Measurements from ENCODE around the gene SLC35E1.

The SLC35E1 gene

DNA sequence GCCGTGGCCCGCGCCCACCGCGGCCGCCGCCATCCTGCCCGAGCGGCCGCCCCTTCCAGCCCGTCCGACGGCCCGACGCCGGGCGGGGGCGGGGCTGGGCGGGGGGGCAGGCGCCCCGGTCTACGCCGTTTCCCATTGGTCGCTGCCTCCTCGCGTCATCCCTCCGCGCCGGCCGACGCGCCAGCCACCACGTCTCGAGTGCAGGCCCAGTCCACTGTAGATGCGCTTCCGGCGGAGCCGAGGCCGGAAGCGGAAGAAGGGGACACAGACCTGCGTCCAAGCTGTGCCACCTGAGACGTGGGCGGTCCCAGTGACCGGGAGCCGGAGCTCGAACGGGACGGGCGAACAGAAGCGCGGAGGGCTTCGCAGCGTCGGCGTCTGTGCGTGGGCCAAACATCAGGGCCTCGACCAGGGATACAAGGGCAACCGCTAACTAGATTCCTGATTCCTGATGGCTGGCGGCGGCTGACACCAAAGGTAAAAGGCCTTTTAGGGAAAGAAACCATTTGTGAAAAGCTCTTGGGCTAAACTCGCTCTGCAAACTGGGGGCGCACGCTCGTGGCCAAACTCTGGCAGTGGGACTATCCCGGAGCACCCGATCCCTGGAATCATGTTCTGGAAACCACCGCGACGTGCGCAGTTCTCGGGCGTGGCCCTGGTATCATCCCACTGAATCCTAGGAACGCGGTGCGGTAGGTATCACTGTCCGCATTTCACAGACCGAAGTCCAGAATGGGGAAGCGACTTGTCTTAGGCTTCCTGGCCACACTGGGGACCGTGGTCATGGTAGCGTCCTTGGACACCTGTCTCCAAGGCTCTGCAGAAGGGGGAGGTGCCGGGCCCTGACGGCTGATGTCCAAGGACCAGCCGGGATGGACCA is at the start of gene SLC35E1:
SLC35E1 (minus strand) TSS at position 84 of the 880 bp plus-strand sequence; CDS start at position 33, 51 bp downstream.
- peak within 1 kb of the TSS; percentile 95 to 97 for H3K4me3 ChIP-seq (replicated peaks in 1 of 2; ENCODE audit: low read depth in 2 of 2, low read length in 2 of 2)
- TF ChIP-seq, protein P1, sequence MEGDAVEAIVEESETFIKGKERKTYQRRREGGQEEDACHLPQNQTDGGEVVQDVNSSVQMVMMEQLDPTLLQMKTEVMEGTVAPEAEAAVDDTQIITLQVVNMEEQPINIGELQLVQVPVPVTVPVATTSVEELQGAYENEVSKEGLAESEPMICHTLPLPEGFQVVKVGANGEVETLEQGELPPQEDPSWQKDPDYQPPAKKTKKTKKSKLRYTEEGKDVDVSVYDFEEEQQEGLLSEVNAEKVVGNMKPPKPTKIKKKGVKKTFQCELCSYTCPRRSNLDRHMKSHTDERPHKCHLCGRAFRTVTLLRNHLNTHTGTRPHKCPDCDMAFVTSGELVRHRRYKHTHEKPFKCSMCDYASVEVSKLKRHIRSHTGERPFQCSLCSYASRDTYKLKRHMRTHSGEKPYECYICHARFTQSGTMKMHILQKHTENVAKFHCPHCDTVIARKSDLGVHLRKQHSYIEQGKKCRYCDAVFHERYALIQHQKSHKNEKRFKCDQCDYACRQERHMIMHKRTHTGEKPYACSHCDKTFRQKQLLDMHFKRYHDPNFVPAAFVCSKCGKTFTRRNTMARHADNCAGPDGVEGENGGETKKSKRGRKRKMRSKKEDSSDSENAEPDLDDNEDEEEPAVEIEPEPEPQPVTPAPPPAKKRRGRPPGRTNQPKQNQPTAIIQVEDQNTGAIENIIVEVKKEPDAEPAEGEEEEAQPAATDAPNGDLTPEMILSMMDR (IDR thresholded peaks at IDR 0.05; ENCODE audit: low read depth, low read length): no peak
- DNase-seq (ENCODE audit: low read depth in 2 of 2): peak; percentile 94 to 95

DNA sequence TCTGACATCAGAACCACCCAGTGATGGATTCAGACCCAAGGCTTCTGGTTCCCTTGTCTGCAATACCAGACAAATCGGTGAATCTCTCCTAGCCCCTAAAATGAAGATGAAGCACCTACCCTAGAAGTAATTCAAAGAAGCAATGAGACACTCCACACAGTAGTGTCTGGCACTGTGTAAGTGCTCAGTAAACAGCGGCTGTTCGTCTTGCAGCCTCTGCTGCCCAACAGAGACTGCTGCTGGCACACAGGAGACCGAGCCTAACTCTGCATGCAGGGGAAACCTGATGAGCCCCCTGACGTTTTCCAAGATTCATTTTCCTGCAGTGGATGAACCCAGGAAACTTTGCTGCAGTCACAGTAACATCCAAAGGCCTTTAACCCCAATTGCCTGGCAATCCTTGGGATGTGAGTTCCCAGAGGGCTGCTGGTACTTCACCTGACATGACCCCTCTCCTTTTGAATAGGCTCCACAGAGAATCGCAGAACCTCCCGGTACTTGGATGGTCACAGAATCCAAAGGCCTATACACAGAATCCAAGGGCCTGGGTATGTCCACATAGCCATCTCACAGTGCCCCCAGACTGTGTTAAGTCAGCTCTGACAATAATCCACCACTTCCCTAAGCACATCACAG is 49.1 kb upstream of the SLC35E1 start:
- TF ChIP-seq, protein P1 (IDR thresholded peaks at IDR 0.05; ENCODE audit: low read depth, low read length): no peak

DNA sequence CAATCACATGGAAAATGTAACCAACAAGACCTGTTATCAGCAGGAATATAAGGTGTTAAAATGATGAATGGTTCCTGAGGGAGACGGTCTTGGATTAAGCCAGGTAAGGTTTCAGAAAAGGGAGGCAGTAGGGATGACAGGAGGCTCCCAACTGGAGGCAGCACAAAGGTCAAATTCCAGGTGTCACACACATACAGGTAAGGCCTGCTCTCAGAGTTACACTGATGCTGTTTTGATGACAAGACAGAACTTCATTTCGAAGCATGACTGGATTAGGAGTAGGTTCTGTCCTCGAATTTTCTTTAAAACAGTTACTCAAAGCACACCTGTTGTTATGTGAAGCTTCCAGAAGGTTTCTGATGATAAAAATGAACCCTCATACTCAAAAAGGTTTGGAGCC is 48.4 kb upstream of the SLC35E1 start:
- TF ChIP-seq, protein P1 (IDR thresholded peaks at IDR 0.05; ENCODE audit: low read depth, low read length): no peak
- no peak for DNase-seq (ENCODE audit: low read depth in 2 of 2)
- H3K4me3 ChIP-seq (replicated peaks in 1 of 2; ENCODE audit: low read depth in 2 of 2, low read length in 2 of 2): no peak overlapping the region

More for the DNA sequence above, 49.1 kb upstream of the SLC35E1 start:
- no peak overlapping the region for H3K4me3 ChIP-seq (replicated peaks in 1 of 2; ENCODE audit: low read depth in 2 of 2, low read length in 2 of 2)
- no peak for DNase-seq (ENCODE audit: low read depth in 2 of 2)

DNA sequence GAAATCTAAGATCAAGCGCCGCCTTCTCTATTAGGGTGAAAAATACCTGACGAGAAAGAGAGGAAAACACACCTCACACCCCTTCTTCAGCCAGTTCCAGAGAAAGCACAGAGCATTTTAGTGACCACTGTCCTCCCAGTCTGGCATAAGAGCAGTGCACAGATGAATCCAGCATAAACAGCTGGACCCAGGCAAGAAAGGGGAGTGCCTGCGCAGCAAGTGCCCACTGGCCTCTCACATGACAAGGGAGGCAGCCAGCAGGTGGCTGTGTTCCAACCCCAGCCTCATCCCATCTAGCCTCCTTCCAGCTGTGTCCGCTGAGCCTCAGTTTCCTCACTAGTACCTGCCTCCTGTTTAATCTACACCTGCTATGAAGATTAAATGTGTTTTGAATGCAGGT is 47.8 kb upstream of the SLC35E1 start:
- H3K4me3 ChIP-seq (replicated peaks in 1 of 2; ENCODE audit: low read depth in 2 of 2, low read length in 2 of 2): no peak overlapping the region
- TF ChIP-seq, protein P1 (IDR thresholded peaks at IDR 0.05; ENCODE audit: low read depth, low read length): no peak
- DNase-seq (ENCODE audit: low read depth in 2 of 2): no peak

DNA sequence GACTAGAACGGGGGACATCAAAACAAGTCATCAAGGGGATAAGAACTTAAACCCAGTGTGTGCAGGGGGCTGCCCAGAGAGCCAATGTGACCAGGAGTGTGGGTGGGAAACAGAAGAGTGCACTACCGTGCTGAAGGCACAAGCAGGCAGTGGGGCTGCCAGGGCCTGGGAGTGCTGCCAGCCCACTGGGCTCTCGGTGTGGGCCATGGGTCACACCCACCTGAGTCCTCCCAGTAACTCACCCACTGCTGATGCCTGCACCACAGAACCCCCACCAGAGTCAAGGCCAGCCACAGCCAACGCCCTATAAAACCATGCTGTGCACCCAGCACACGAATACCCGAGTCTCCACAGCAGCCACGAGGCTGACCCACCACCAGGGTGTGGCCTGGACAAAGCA is 47.2 kb upstream of the SLC35E1 start:
- TF ChIP-seq, protein P1 (IDR thresholded peaks at IDR 0.05; ENCODE audit: low read depth, low read length): no peak
- no peak overlapping the region for H3K4me3 ChIP-seq (replicated peaks in 1 of 2; ENCODE audit: low read depth in 2 of 2, low read length in 2 of 2)
- no peak for DNase-seq (ENCODE audit: low read depth in 2 of 2)

DNA sequence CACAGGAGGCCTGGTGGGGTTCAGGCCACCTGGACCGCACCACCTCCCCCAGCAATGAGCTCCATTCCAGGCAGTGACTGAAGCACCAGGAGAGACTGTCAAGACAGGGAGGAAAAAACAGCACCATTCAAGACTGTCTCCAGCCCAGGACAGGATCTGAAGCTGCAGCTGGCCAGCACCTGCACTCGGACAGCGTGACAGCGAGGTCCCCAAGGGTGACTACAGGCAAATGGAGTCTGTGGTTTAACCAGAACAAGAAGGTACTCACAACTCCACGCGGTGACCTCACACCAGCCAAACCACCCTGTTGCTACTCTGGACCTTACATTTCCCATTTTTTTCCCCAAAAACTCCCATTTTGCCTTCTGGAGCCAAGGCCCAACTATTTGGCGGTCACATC is 46.0 kb upstream of the SLC35E1 start:
- TF ChIP-seq, protein P1 (IDR thresholded peaks at IDR 0.05; ENCODE audit: low read depth, low read length): no peak
- no peak overlapping the region for H3K4me3 ChIP-seq (replicated peaks in 1 of 2; ENCODE audit: low read depth in 2 of 2, low read length in 2 of 2)
- DNase-seq (ENCODE audit: low read depth in 2 of 2): no peak

All from cardiac fibroblast (primary cell).